Measurements from ENCODE around the gene SCP2D1. TPM values are rescaled to one million over a fixed set of nuclear protein-coding genes. Genes with fewer than 3 reads are reported as not detected.
A peak's percentile ranks its signal among the peaks of the same experiment; 100 is the strongest.
"Not testable (repeated sequence)": the region's sequence is repeated elsewhere in the genome, so short reads cannot be mapped to it uniquely, and the experiment has no call there.

SCP2D1 gene
- total RNA-seq = not detected

DNA sequence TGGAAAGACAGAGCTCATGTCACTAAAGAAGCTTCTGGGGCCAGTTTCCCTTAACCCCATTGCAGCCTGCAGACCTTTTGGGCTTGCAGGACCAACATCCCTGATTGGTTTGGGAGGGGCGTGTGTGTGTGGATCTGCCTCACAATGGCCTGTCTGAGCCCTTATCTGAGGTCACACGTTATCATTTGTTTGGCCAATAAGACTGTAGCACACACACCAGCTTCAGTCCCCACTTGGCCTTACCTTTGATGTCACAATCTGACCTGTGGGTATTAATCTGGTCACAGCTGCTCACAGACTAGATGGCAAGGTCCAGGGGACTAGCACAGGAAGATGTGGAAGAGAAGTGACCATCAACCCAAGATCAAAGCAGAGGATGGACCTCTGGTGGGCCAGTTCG is at the start of gene SCP2D1:
Gene SCP2D1 (plus strand): TSS at position 301 of the 400 bp plus-strand sequence. CDS start 33 bp downstream, at position 334.
- DNase-seq (ENCODE audit: low read depth in 2 of 3, low spot score in 2 of 3) = no peak

DNA sequence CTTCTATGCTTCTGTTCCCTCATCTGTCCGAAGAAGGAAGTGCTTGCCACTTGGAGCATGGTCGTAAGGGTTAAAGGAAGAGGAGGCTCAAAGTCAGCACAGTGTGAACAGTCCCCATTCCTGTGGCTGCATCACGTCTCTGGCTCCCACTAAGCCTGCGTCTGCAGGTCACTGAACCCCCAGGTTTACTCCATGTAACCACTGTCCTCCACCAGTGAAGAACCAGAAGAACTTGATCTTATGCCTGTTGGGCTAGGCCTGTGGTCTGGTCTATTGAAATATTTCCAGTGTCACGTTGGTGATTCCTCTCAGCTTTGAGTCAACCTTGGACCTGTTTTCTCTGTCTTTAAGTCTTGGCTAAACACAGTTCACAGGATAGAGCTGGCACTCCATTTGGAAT is 45.9 kb upstream of the SCP2D1 start:
- DNase-seq (ENCODE audit: low read depth in 2 of 3, low spot score in 2 of 3) = no peak

DNA sequence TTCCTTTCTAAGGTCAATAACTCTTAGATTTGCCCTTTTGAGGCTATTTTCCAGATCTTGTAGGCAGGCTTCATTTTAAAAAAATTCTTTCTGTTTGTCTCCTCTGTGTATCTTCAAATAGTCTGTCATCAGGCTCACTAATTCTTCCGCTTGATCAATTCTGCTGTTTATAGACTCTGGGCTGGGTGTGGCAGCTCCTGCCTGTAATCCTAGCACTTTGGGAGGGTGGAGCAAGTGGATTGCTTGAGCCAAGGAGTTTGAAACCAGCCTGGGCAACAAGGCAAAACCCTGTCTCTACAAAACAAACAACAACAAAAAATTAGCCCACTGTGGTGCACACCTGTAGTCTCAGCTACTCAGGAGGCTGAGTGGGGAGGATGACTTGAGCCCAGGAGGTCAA is 40.0 kb upstream of the SCP2D1 start:
- no peak for DNase-seq (ENCODE audit: low read depth in 2 of 3, low spot score in 2 of 3)

DNA sequence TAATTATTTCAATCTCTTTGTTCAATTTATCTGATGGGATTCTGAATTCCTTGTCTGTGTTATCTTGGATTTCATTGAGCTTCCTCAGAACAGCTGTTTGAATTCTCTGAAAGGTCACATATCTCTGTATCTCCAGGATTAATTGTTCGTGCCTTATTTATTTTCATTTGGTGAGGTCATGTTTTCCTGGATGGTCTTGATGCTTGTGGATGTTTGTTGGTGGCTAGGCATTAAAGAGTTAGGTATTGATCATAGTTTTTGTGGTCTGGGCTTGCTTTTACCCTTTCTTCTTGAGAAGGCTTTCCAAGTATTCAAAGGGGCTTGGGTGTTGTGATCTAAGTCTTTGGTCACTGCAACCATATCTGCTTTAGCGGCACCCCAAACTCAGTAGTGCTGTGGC is 39.4 kb upstream of the SCP2D1 start:
- no peak for DNase-seq (ENCODE audit: low read depth in 2 of 3, low spot score in 2 of 3)

DNA sequence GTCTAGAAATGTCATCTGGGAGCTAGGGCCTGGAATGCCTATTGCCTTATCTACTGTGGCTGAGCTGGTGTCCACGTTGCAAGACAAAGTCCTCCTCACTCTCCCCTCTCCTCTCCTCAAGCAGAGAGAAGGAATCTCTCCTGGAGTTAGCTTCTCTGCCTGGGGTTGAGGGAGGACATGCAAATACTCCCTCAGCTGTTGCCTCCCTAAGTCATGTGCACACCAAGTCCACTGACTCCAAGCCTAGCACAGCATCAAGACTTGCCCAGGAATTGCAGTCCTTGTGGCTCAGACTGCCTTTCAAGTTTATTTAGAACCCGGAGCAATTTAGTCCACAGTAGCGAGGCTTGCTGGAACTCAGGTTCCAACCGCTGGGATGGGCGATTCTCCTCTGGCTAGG is 38.0 kb upstream of the SCP2D1 start:
- DNase-seq (ENCODE audit: low read depth in 2 of 3, low spot score in 2 of 3) = no peak

DNA sequence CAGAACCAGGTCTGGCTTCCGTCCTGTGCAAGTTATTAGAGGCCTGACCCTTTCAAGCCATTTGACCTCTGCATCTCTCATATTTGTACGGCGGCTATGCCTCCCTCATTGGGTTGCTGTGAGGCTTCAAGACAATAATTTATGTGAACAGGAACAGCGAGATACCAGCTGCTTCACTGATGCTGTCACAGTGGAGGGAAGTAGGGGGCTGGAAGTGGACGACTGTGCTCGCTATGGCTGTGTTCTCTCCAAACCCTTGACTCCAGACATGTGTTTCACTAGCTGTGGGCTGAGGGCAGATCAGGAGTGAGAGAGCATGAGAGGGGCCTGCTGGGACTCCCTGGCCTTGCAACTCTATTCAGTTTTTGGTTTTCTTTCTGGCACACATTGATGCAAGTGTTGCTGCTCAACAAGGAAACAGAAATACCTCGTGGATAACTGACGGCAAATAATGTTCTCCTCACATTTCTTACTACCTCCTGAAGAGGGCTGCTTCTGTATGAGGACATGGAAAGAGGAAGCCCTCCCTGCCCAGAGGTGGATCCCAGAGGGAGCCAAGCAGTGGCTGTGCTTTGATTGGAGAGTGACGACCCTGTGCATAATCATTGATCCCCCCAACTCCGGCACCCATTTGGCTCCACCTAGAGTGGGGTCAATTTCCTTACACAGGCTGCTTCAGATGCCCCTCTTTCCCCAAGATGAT is 34.7 kb upstream of the SCP2D1 start:
- no peak for DNase-seq (ENCODE audit: low read depth in 2 of 3, low spot score in 2 of 3)

DNA sequence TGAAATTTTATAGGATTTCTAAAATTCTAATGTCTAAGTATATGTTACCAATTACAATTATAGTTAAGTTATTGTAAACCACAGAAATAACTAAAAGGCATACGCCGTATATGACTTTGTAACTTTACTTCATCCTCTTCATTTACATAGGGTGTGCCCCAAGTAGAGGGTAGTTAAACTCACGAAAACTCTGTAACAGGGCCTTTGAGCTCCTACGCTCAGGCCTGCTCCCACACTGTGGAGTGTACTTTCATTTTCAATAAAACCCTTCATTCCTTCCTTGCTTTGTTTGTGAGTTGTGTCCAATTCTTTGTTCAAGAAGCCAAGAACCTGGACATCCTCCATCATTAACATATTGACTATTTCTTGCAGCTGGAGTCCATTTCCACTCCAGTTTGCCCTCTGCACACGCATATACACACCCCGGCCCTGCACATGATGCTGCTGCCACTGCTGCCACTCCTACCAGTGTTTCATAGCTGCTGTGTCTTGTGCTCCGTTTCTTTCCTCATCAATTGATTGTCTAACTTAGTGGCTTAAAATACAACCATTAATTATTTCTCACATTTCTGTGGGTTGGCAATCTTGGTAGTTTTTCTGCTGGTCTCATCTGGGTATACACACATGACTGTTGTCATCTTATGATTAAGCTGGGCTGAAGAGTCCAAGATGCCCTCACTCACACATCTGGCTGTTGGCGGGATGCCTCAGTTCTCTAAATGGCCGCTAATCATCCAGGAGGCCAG is 33.0 kb upstream of the SCP2D1 start:
- no peak for DNase-seq (ENCODE audit: low read depth in 2 of 3, low spot score in 2 of 3)

DNA sequence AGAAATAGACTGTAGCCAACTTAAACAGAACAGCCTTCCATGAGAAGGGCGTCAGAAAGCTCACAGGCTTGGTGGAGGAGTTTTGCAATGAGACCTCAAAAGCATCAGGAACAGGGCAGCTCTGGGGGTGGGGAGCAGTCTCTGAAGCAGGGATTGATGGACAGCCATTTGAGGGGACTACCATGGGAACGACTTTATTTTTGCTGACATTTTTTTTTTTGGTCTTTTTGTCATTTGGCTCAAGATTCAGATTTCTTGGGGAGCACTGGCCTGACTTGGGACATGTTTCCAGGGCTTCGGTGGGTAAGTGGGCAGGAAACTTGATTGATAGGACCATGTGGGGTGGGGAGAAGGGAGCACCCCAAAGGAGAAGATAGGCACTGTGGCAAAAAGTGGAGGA is 32.1 kb upstream of the SCP2D1 start:
- DNase-seq (ENCODE audit: low read depth in 2 of 3, low spot score in 2 of 3) = no peak

DNA sequence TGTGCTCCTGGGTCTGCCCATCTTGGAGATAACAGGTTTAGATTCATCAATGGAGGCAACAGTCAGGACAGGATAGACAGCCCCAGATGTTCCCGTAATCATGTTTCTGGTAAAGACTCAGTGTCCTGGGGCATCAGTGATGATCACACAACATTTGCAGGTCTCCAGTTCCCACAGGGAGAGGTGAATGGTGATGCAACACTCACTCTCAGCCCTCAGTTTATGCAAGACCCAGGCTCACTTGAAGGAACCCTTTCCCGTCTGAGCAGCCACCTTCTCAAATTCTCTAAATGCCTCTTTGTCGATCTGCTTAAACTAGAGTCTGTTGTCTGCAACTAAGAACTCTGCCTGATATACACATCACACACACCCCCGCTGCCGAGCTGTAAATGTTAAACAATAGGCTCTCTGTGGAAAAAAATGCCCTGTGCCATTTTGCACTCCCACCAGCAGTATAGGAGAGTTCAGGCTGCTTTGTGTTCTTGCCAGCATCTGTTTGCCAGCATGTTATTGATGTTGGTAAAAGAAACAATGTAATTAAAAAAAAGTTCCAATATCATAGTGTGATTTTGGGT is 30.1 kb upstream of the SCP2D1 start:
- DNase-seq (ENCODE audit: low read depth in 2 of 3, low spot score in 2 of 3) = no peak

DNA sequence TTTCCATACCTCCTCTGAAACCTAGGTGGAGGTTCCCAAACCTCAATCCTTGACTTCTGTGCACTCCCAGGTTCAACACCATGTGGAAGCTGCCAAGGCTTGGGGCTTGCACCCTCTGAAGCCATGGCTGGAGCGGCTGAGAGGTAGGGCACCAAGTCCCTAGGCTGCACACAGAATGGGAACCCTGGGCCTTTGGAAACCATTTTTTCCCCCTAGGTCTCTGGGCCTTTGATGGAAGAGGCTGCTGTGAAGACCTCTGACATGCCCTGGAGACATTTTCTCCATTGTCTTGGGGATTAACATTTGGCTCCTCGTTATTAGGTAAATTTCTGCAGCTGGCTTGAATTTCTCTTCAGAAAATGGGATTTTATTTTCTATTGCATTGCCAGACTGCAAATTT is 26.5 kb upstream of the SCP2D1 start:
- not testable (repeated sequence) for DNase-seq (ENCODE audit: low read depth in 2 of 3, low spot score in 2 of 3)

DNA sequence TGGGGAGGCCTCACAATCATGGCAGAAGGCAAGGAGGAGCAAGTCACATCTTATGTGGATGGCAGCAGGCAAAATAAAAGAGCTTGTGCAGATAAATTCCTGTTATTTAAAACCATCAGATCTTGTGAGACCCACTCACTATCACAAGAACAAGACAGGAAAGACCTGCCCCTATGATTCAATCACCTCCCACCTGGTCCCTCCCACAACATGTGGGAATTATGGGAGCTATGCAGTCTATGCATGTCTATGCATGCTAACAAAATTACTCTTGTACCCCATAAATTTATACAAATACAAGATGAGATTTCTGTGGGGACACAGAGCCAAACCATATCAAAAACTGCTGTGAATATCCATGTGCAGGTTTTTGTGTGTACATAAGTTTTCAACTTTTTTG is 25.6 kb upstream of the SCP2D1 start:
- no peak for DNase-seq (ENCODE audit: low read depth in 2 of 3, low spot score in 2 of 3)

DNA sequence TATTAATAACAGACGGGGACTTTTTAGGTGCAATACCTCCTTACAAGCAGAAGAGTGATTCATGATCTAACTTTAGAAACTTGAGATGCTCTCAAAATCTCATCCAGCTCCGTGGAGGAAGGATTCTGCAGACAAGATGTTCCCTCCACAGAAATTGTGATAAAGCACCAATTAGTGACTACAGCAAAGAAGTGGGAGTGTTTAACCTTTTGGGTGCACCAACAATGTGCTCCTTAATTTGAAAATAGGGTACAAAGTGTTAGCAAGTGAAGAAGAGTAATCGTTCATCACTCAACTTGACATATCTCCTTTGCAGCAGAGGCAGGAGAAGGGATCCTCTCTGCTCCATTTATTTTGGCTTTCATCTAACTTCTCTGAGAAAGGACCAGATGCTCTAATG is 22.8 kb upstream of the SCP2D1 start:
- DNase-seq (ENCODE audit: low read depth in 2 of 3, low spot score in 2 of 3) = no peak

DNA sequence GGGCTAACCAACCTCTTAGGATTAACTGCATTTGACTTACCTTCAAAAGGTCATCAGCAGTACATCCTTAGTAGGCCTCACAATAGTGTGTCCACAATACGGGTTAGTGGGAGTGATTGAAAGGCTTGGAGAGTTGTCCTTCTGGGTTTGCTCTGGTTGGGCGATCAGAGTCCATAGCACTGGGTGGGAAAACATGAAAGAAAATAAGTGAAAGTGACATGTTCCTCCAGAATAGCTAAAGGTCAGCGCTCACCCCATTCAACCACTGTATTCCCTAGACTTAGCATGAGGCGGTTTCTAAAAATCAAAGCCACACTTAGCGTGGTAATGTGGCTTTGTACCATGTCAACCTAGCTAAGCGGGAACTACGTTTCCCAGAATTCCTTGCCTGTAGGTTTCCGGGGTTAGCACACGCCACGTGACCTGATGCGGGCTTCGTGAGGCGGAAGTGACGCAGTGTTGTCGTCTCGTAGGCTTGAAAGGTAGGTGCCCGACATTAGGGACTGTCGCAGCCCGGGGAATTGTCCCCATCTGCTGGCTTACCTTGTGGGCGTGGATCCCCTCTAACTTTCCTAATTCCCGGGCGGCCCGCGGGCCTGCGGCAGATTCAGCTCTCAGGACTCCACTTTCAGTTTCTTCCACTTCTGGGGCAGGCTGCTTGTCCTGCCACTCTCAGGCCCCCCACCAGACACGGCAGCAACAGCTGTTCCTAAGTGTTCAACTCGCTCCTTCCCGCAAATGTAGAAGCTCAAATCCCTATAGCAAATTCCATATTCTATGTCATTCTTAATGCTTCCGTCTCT is 19.8 kb upstream of the SCP2D1 start:
- peak; percentile 79 to 97 (median 93) for DNase-seq (ENCODE audit: low read depth in 2 of 3, low spot score in 2 of 3)

DNA sequence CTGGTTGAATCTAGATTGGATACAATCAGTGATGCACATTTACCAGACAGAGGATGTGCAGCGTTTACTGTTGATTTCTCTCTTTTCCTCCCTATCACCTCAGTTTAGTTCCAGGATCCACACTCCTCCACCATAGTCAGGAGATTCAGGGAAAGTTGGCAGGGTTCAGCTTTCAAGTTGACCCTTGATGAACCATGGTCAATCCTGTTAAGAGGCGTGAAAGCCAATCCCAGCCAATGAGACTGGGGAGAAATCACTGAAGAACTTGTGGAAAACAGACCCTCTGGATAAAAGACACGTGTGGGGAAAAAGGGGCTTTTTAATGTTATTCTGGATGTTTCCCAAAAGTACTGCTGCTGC is 19.2 kb upstream of the SCP2D1 start:
- DNase-seq (ENCODE audit: low read depth in 2 of 3, low spot score in 2 of 3) = no peak

DNA sequence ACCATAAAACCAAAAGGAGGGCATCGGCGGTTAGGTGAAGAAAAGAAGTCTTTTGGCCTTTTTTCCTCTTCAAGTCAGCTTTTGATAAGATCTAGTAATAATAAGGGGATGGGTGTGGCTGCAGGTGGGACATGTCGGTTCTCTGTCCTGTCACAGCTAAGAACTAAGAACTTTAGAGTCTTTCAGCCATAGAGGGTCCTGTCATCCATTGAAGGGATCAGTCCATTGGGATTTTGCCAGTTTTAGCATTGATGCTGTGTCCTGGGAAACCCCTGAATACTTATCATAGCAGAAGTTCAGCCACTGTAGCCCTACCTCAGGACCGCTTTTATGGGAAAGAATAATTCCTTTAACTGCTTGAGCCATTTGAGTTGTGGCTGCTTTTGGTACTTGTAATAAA is 18.2 kb upstream of the SCP2D1 start:
- no peak for DNase-seq (ENCODE audit: low read depth in 2 of 3, low spot score in 2 of 3)

DNA sequence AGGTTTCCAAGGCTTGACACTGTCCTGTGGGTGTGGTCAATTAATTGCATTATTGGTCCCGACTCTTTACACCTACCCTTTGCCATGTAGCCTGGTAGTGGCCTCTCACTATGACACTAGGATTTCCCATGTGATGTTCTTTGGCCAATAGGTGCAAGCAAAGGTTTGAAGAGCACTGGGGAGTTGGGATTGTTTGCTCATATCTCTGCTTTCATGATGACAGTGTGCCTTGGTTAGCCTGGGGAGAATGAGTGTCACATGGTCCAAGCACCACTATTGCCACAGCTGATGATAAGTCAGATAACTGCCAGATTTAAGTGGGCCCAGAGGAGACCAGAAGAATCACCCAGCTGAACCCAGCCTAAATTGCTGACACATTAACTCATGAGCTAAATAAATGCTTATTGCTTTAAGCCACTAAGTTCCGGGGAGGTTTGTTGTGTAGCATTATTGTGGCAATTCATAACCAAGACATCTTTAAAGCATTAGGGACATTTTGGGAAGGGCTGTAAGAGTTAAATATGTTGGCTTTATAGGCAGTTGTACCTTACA is 17.2 kb upstream of the SCP2D1 start:
- no peak for DNase-seq (ENCODE audit: low read depth in 2 of 3, low spot score in 2 of 3)

DNA sequence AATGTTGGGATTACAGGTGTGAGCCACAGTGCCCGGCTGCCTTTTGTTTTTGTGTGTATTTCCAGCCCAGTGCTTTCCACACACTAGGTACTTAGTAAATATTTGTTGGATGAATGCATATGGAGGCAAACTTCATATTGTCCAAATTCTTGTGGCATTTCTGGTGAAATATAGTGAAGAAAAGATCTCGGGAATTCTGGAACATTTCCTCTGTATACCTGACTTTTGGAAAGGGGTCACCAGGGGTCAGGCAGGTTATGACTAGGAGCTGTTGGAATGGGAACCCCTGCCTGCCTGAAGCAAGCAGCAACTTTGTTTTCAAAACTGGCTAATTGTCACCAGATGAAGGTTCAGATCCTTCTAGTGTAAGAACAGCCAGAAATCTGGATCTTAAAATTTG is 12.1 kb upstream of the SCP2D1 start:
- no peak for DNase-seq (ENCODE audit: low read depth in 2 of 3, low spot score in 2 of 3)

DNA sequence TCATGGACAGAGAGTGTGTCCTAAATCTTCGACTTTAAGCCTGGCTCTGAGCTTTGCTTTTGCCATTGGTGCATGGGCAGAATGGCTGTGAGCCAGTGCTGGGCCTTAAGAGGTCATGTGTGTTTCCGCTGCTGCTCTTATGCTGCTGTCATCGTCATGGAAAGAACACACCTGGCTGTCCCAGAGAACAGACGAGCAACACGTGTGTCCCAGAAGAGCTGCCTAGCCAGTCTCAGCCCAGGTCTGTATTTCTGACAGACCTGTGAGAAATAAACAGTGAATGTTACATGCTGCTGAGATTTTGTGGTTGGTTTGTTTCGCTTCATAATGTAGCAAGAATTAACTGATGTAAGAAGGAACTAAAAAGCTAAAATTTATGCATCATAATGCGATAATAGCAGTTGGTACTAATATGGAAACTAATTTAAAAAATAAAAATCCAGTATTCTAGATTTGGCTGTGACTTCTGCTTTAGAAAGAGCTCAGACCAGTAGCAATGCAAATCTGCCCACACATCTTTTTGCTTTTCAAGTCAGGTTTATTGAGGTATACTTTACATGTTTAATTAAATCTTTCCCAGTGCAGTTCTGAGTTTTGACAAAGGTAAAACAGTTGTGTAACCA is 11.5 kb upstream of the SCP2D1 start:
- no peak for DNase-seq (ENCODE audit: low read depth in 2 of 3, low spot score in 2 of 3)

DNA sequence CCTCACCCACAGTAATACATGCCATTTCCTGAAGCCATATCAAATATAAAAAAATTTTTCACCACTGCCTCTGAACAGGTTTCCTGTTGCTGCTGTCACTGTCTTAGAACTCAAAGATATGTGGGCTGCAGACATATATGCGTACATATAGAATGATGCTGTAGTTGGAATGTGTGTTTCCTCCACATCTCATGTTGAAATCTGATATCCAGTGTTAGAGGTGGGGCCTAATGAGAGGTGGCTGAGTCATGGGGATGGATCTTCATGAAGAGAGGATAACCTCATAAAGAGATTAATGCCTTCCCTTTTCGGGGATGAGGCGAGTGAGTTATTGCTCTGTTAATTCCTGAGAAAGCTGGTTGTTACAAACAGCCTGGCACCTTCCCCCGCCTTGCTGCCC is 7.7 kb upstream of the SCP2D1 start:
- peak in 1 of 3 donors; percentile 8 for DNase-seq (ENCODE audit: low read depth in 2 of 3, low spot score in 2 of 3)

DNA sequence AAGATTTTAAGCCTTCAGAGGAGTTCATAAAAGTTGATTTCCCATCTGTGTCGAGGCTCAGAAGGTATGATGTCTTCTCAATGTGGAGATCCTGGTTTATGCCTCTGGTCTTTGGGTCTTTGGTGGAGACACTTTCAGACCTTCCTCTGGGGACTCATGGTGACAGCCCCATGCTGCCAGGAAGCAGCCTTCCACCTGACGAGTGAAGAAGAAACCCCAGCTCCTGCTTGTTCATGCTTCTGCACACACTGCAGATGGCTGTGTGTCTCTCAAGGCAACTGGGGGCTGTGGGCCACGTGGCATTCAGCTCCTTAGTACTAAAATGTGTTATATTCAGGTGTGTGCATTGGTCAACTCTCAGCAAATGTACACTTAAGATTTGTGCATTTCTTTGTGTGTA is 4.9 kb upstream of the SCP2D1 start:
- no peak for DNase-seq (ENCODE audit: low read depth in 2 of 3, low spot score in 2 of 3)

DNA sequence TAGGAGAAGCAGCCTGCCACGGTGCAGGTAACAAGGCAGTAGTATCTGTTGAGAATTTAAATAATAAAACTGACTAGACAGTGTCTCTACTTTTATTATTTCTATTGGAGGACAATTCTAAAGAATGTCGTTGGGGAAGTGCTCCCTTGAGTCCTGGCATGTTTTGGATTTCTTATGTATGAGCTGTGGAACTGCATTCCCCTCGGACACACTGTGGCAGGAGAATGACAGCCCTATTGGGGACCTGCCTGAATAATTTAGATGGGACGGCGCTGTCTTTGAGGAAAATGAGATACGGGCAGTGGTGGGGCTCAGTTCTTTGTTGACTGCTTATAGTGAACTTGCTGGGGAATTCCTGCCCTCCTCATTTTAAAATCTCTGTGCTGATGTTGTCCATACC is 2.4 kb upstream of the SCP2D1 start:
- no peak for DNase-seq (ENCODE audit: low read depth in 2 of 3, low spot score in 2 of 3)
